T-helper 2 cell (primary cell): ENCODE measurements around the gene CEACAM7.

ENCODE experiments used
- DNase-seq, 5 experiments: peaks; one replicate each; pipeline versions ENCODE4 v3.0.0 to v3.0.0-alpha.2; 2012 to 2022

CEACAM7 gene

GRCh38 chr19:41700381-41701195 lies 12.5 kb upstream of the CEACAM7 start:
- no peak for DNase-seq

- DNase-seq: no peak
Observed at GRCh38 chr19:41699968-41700323, 11.9 kb upstream of the CEACAM7 start.

- no peak for DNase-seq
Observed at GRCh38 chr19:41699231-41699967, 11.3 kb upstream of the CEACAM7 start.

GRCh38 chr19:41698746-41699230 lies 10.7 kb upstream of the CEACAM7 start:
- DNase-seq: no peak

DNA sequence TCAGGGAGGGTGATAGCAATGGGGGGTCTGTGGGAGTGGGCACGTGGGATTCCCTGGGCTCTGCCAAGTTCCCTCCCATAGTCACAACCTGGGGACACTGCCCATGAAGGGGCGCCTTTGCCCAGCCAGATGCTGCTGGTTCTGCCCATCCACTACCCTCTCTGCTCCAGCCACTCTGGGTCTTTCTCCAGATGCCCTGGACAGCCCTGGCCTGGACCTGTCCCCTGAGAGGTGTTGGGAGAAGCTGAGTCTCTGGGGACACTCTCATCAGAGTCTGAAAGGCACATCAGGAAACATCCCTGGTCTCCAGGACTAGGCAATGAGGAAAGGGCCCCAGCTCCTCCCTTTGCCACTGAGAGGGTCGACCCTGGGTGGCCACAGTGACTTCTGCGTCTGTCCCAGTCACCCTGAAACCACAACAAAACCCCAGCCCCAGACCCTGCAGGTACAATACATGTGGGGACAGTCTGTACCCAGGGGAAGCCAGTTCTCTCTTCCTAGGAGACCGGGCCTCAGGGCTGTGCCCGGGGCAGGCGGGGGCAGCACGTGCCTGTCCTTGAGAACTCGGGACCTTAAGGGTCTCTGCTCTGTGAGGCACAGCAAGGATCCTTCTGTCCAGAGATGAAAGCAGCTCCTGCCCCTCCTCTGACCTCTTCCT lies 9.3 kb upstream of the CEACAM7 start:
- DNase-seq: no peak

GRCh38 chr19:41696402-41697197 lies 8.5 kb upstream of the CEACAM7 start:
- no peak for DNase-seq

DNA sequence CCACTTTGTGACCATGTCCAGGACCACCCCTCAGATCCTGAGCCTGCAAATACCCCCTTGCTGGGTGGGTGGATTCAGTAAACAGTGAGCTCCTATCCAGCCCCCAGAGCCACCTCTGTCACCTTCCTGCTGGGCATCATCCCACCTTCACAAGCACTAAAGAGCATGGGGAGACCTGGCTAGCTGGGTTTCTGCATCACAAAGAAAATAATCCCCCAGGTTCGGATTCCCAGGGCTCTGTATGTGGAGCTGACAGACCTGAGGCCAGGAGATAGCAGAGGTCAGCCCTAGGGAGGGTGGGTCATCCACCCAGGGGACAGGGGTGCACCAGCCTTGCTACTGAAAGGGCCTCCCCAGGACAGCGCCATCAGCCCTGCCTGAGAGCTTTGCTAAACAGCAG lies 7.7 kb upstream of the CEACAM7 start:
- DNase-seq: no peak

DNA sequence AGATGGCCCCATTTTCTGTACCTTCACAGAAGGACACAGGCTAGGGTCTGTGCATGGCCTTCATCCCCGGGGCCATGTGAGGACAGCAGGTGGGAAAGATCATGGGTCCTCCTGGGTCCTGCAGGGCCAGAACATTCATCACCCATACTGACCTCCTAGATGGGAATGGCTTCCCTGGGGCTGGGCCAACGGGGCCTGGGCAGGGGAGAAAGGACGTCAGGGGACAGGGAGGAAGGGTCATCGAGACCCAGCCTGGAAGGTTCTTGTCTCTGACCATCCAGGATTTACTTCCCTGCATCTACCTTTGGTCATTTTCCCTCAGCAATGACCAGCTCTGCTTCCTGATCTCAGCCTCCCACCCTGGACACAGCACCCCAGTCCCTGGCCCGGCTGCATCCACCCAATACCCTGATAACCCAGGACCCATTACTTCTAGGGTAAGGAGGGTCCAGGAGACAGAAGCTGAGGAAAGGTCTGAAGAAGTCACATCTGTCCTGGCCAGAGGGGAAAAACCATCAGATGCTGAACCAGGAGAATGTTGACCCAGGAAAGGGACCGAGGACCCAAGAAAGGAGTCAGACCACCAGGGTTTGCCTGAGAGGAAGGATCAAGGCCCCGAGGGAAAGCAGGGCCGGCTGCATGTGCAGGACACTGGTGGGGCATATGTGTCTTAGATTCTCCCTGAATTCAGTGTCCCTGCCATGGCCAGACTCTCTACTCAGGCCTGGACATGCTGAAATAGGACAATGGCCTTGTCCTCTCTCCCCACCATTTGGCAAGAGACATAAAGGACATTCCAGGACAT lies 7.0 kb upstream of the CEACAM7 start:
- DNase-seq: no peak

- DNase-seq: no peak
Observed at GRCh38 chr19:41694196-41694595, 6.1 kb upstream of the CEACAM7 start.

DNA sequence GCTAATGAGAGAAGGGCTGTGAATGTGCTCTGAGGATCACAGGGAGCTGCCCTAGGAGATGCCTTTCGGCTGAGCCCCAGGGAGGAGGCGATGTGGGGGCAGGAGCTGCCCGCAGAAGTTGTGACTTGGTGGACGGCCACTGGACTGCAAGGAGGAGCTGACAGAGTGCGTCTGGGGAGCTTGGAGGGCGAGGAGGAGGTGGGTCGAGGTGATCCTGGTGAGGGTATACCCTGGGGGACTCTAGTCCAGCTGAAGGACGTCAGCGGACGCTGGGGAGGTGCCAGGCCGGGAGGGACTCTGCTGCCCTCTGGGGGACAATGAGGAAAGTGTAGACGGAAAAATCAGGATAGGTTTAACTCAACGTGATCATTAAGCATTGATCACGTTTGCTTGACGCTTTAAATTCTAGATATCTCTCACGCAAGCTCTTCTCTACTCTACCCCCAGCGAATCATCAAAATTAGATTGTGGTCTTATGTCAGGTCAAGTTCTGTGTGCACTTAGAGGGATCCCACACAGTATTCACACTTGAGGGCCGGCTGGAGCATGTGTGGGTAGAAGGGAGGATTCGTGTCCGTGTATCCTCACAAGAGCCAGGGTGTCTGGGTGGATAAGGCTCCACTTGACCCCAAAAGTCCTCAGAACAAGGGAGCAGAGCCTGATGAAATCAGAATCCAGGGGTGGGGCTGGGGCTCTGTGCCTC lies 3.3 kb upstream of the CEACAM7 start:
- no peak for DNase-seq

DNA sequence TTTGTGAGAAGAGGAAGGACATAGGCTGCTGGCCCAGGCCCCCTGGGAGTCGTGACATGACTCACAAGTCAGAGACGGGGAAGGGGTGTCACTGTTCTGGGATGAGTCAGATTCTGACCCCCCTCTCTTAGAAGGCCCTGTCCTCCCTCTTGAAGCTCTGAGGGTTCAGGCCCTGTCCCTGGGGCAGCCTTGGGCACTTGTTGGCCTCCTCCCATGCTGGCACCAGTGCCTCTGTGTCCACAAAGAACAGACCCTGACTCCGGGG lies 2.7 kb upstream of the CEACAM7 start:
- no peak for DNase-seq

DNA sequence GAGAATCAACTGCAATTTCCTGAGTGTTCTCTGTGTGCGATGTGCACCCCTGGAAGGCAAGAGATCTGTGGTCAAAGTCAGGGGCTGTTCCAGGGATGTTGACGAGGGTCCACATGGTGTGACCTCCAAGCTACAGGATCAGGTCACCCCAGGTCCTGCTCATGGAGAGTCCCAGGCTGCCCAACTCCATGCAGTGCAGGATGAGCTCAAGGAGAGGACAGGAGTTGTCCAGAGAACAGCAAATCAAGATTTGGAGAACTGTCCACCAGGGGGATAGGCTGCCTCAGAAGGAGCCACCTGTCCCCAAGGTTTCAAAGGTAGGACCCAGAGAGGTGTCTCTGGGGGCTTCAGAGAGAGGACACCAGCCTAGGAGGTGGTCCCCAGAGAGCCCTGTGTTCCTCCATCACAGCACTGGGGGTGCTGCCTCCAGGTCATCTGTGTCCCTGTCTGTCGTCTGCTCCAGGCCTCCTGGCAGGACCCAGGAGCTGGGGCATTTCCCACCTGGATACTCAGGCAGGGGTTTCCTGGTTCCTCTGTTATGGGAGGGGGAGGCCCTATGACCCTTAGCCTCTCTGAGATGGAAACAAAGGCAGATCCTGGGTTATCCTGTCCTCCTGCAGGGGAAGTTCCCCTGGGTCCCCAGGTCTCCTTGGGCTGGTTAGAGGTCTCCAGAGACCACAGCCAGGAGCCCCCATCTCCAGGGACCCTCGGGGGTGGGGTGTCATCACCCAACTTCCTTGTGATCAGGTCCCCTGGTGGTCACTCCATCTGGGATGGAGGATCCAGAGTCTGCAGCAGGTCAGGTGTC lies 2.1 kb upstream of the CEACAM7 start:
- no peak for DNase-seq

DNA sequence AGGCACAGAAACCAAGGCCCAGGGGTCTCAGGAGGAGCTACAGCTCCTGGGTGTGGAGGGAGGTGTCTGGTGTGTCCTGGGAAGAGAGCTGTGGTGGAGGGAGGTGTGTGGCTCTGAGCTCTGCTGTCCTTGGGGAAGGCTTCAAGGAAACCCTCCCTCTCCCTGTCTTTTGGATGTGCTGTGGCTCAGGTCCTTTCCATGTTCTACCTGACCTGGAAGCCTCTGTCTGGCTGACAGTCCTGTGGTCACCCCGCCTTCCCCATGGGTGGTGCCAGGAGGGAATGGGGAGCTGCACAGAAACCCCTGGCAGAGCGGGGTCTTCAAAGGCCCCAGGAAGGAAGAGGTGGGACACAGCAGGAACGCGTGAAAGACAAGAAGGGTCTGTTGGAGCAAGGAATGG lies 617 bp upstream of the CEACAM7 start:
- DNase-seq: no peak

- no peak for DNase-seq
Observed at GRCh38 chr19:41687419-41687818, 651 bp downstream of the CEACAM7 start.

GRCh38 chr19:41682437-41682836 lies 5.6 kb downstream of the CEACAM7 start:
- DNase-seq: no peak

DNA sequence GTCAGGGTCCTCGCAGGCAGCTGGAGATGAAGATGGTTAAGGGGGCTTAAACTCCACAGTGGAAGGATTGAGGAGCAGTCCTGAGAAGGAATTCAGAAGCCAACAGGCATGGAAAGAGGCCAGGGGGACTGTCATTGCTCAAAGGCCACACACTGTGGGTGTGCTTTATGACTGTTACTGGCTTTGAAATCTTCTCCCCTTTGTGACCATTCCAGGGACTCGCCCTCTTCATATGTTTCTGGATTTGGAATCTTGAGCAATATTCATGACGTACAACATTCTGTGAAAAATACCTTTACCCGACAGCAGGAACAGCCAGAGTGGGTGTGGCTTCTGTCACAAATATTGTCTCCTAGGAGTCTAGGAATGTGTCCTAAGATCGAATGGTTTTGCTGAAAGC lies 16.6 kb downstream of the CEACAM7 start:
- DNase-seq: no peak

DNA sequence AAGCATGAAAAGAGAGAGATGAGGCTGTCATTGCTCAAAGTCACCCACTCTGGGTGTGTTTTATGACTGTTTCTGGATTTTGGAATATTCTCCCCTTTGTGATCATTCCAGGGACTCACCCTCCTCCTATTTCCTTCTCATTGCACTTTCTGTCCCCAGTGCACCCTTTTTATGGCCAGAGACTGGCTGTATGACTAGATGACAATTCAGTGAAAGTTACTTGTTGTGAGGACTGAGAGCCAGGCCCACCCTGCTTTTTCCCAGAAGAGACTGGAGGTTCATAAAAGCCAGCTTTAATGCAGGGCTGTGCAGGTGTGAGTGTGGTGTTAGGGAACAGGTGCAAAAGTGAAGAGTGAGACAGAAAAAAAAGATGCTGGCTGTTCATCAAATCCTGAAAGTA lies 17.3 kb downstream of the CEACAM7 start:
- no peak for DNase-seq

- DNase-seq: no peak
Observed at GRCh38 chr19:41668315-41668714, 19.8 kb downstream of the CEACAM7 start.

DNA sequence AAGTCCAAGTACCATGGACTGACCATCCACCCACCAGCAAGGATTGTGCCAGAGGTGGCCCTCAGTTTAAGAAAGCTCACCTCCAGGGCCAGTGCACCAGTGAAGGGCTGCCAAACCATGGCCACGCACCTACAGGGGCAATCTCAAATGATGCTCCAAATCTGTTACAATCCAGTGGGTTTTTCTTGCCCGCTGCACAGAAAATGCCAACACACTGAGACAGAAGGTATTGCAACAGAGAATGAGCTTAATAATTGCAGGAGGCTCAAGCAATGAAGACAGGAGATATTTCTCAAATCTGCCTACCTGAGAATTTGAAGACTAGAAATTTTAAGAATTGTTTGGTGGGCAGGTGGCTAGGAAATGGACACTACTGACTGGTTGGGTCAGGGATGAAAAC lies 22.0 kb downstream of the CEACAM7 start:
- no peak for DNase-seq

- DNase-seq: peak in 1 of 5 experiments; percentile 31
Observed at GRCh38 chr19:41657157-41657556, 30.9 kb downstream of the CEACAM7 start.

DNA sequence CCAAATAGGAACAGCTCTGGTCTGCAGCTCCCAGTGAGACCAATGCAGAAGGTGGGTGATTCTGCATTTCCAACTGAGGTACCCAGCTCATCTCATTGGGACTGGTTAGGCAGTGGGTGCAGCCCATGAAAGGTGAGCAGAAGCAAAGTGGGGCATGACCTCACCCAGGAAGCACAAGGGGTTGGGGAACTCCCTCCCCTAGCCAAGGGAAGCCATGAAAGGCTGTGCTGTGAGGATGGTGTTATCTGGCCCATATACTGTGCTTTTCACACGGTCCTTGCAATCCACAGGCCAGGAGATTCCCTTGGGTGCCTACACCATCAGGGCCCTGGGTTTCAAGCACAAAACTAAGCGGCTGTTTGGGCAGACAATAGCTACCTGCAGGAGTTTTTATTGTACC lies 31.3 kb downstream of the CEACAM7 start:
- DNase-seq: peak in 1 of 5 experiments; percentile 50
